HEK293 (cell line): ENCODE results near the gene DNAI1.

ENCODE experiments used
- CTCF ChIA-PET: fragments of 350-600 bp; formaldehyde crosslinking; extraction: SDS; loops from one replicate; lab custom pipeline; 2021; ENCODE audit warnings: antibody characterized with exemption; lab: Yijun Ruan, JAX
- POLR2A ChIA-PET: fragments of 300-600 bp; formaldehyde crosslinking; extraction: SDS; loops from one replicate; lab custom pipeline; 2020; ENCODE audit warnings: antibody characterized with exemption, inconsistent platforms; lab: Yijun Ruan, JAX
- H3K27ac ChIP-seq: fragments of 200-500 bp; sonication (Bioruptor generic); 2 replicates; pipeline ENCODE4 v1.5.1; 2014; ENCODE audit warnings: low read depth, low read length, control low read depth, inconsistent platforms; ENCODE audit errors: extremely low read depth
- H3K36me3 ChIP-seq, 2 experiments: fragments of 200-500 bp in 1 of 2; sonication (Bioruptor generic) in 1 of 2; 1 replicate in 1 of 2; 2 replicates in 1 of 2; pipeline ENCODE4 v1.5.1; 2014 to 2017; ENCODE audit warnings: inconsistent platforms in 2 of 2, low read length in 2 of 2; ENCODE audit not compliant: control insufficient read depth in 2 of 2, insufficient read depth in 1 of 2
- H3K4me1 ChIP-seq: fragments of 200-500 bp; sonication (Bioruptor generic); 2 replicates; pipeline ENCODE4 v1.5.1; 2014; ENCODE audit warnings: mild to moderate bottlenecking, low read length, inconsistent platforms; ENCODE audit not compliant: control insufficient read depth, insufficient read depth
- H3K4me3 ChIP-seq: 2 replicates; pipeline ENCODE4 v1.5.1; 2011; ENCODE audit warnings: low read depth, mild to moderate bottlenecking, control low read depth, low read length, moderate library complexity
- H3K9me3 ChIP-seq: fragments of 200-500 bp; sonication (Bioruptor generic); 2 replicates; pipeline ENCODE4 v1.5.1; 2014; ENCODE audit warnings: low read depth, low read length, inconsistent platforms; ENCODE audit not compliant: control insufficient read depth, insufficient read depth
- GLI4 ChIP-seq: fragments of 450-650 bp; formaldehyde crosslinking; IDR thresholded peaks from 2 replicates; pipeline ENCODE4 v1.5.1; 2016; ENCODE audit warnings: missing biosample characterization, missing genetic modification characterization
- HOXC10 ChIP-seq: sonication (generic); formaldehyde crosslinking; IDR thresholded peaks from 2 replicates; pipeline ENCODE4 v1.8.1; 2023; ENCODE audit warnings: mild to moderate bottlenecking, missing genetic modification reagents
- MZF1 ChIP-seq: fragments of 450-650 bp; formaldehyde crosslinking; IDR thresholded peaks from 2 replicates; pipeline ENCODE4 v1.5.1; 2017; ENCODE audit warnings: missing biosample characterization, missing genetic modification characterization, borderline replicate concordance
- PATZ1 ChIP-seq: fragments of 450-650 bp; formaldehyde crosslinking; IDR thresholded peaks from 2 replicates; pipeline ENCODE4 v1.5.1; 2016; ENCODE audit warnings: missing biosample characterization, missing genetic modification characterization
- PBX3 ChIP-seq: sonication (generic); formaldehyde crosslinking; IDR thresholded peaks from 2 replicates; pipeline ENCODE4 v1.8.1; 2022; ENCODE audit warnings: mild to moderate bottlenecking, moderate library complexity, missing genetic modification reagents
- PRDM1 ChIP-seq: fragments of 450-650 bp; formaldehyde crosslinking; IDR thresholded peaks from 2 replicates; pipeline ENCODE4; 2016; ENCODE audit warnings: missing biosample characterization, missing genetic modification characterization
- PRDM2 ChIP-seq: fragments of 450-650 bp; formaldehyde crosslinking; IDR thresholded peaks from 2 replicates; pipeline ENCODE4 v1.5.1; 2016; ENCODE audit warnings: missing biosample characterization, missing genetic modification characterization, borderline replicate concordance
- WT1 ChIP-seq: fragments of 450-650 bp; formaldehyde crosslinking; IDR thresholded peaks from 2 replicates; pipeline ENCODE4 v1.5.1; 2016; ENCODE audit warnings: missing biosample characterization, missing genetic modification characterization
- ZNF157 ChIP-seq: fragments of 450-650 bp; formaldehyde crosslinking; IDR thresholded peaks from 2 replicates; pipeline ENCODE4 v1.5.1; 2016; ENCODE audit warnings: missing biosample characterization, missing genetic modification characterization
- ZNF266 ChIP-seq: fragments of 450-650 bp; formaldehyde crosslinking; IDR thresholded peaks from 2 replicates; pipeline ENCODE4 v1.5.1; 2016; ENCODE audit warnings: missing biosample characterization, missing genetic modification characterization, low read depth
- ZNF324 ChIP-seq: fragments of 450-650 bp; formaldehyde crosslinking; IDR thresholded peaks from 2 replicates; pipeline ENCODE4 v1.5.1; 2016; ENCODE audit warnings: missing biosample characterization, missing genetic modification characterization
- ZNF433 ChIP-seq: fragments of 450-650 bp; formaldehyde crosslinking; IDR thresholded peaks from 2 replicates; pipeline ENCODE4 v1.5.1; 2016; ENCODE audit warnings: missing biosample characterization, missing genetic modification characterization, low read depth
- ZNF514 ChIP-seq: fragments of 450-650 bp; formaldehyde crosslinking; IDR thresholded peaks from 2 replicates; pipeline ENCODE4 v1.5.1; 2016; ENCODE audit warnings: missing biosample characterization, missing genetic modification characterization
- ZNF585B ChIP-seq: fragments of 450-650 bp; formaldehyde crosslinking; IDR thresholded peaks from 2 replicates; pipeline ENCODE4 v1.5.1; 2016; ENCODE audit warnings: missing biosample characterization, missing genetic modification characterization
- ZNF629 ChIP-seq: fragments of 450-650 bp; formaldehyde crosslinking; IDR thresholded peaks from 2 replicates; pipeline ENCODE4 v1.5.1; 2017; ENCODE audit warnings: missing biosample characterization, missing genetic modification characterization
- ZNF776 ChIP-seq: fragments of 450-650 bp; formaldehyde crosslinking; IDR thresholded peaks from 2 replicates; pipeline ENCODE4 v1.5.0; 2017; ENCODE audit warnings: missing biosample characterization, missing genetic modification characterization, borderline replicate concordance
- ZSCAN23 ChIP-seq: fragments of 450-650 bp; formaldehyde crosslinking; IDR thresholded peaks from 2 replicates; pipeline ENCODE4 v1.5.1; 2016; ENCODE audit warnings: missing biosample characterization, missing genetic modification characterization
- TF ChIP-seq, protein P1 (sequence below): fragments of 450-650 bp; formaldehyde crosslinking; IDR thresholded peaks from 2 replicates; pipeline ENCODE4 v1.5.1; 2017; ENCODE audit warnings: missing biosample characterization, mild to moderate bottlenecking, missing genetic modification characterization, moderate library complexity

The DNAI1 gene

GRCh38 chr9:34518110-34518616, 59.6 kb downstream of the DNAI1 start (continued):
- TF ChIP-seq, protein P1, sequence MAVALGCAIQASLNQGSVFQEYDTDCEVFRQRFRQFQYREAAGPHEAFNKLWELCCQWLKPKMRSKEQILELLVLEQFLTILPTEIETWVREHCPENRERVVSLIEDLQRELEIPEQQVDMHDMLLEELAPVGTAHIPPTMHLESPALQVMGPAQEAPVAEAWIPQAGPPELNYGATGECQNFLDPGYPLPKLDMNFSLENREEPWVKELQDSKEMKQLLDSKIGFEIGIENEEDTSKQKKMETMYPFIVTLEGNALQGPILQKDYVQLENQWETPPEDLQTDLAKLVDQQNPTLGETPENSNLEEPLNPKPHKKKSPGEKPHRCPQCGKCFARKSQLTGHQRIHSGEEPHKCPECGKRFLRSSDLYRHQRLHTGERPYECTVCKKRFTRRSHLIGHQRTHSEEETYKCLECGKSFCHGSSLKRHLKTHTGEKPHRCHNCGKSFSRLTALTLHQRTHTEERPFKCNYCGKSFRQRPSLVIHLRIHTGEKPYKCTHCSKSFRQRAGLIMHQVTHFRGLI (tag by site-specific recombination), result no peak
- TF ChIP-seq GLI4 (no peak), ZNF629 (no peak), ZSCAN23 (tag by site-specific recombination) (no peak), ZNF776 (no peak), PRDM1 (no peak), ZNF157 (tag by site-specific recombination) (no peak)

DNA sequence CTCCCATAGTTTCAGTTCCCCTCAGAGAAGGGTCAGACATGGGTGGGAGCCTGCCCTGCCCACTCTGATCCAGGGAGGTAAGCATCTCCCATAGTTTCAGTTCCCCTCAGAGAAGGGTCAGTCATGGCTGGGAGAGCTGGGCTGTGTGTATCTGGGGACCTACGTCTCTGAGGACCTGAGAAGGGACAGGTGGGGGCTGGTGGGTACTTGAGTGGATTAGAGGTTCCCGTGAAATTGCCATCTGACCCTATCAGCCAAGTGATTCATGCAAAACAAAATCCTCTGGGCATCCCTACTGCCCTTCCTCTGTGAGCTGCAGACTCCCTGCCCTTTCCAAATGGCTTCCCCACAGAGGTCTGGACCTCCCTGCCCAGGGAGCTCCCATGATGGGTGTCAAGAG, 60.3 kb downstream of the DNAI1 start:
- TF ChIP-seq ZNF266 (tag by site-specific recombination) (no peak), PATZ1 (no peak), PBX3 (CRISPR knock-in tag) (no peak), MZF1 (no peak), ZNF514 (tag by site-specific recombination) (no peak), HOXC10 (no peak), ZNF324 (tag by site-specific recombination) (no peak), PRDM2 (tag by site-specific recombination) (no peak), ZNF433 (tag by site-specific recombination) (no peak), ZNF585B (no peak), WT1 (no peak)
- H3K27ac ChIP-seq, result no peak overlapping the region
- H3K4me3 ChIP-seq, result no peak overlapping the region
- no peaks in the 10 kb centered on the region for H3K4me1 ChIP-seq
- H3K36me3 ChIP-seq, result no peaks in the 10 kb centered on the region
- ChIA-PET POLR2A (no interaction called here), CTCF (interaction anchor here (0.6 to 2.6 kb wide), 12 partner anchors 8 to 463 kb away, joined by 3 to 12 read pairs (median 4); no protein-coding TSS in a partner anchor)
- H3K9me3 ChIP-seq, result no peaks in the 10 kb centered on the region
